ENCODE data around the gene PHIP.

The PHIP gene

GRCh38 chr6:78999737-79000136 lies 78.3 kb downstream of the PHIP start:
- FAIRE-seq = no peak
- no peak for DNase-seq (ENCODE audit: insufficient read length, low spot score)
- TF ChIP-seq PAX5 (IDR thresholded peaks at IDR 0.05; ENCODE audit: insufficient read depth, low read length, severe bottlenecking) = no peak
- TF ChIP-seq POLR2A (IDR thresholded peaks at IDR 0.05; ENCODE audit: low read depth, low read length) = no peak
- TF ChIP-seq POU2F2 (IDR thresholded peaks at IDR 0.05; ENCODE audit: low read depth, low read length) = no peak
- TF ChIP-seq POLR2AphosphoS5 (IDR thresholded peaks at IDR 0.05; ENCODE audit: low read depth, low read length) = no peak
- no peak for TF ChIP-seq TAF1 (IDR thresholded peaks at IDR 0.05; ENCODE audit: low read depth, low read length)

- FAIRE-seq = no peak
- TF ChIP-seq POLR2A (IDR thresholded peaks at IDR 0.05; ENCODE audit: low read depth, low read length) (no peak), POU2F2 (IDR thresholded peaks at IDR 0.05; ENCODE audit: low read depth, low read length) (no peak), TAF1 (IDR thresholded peaks at IDR 0.05; ENCODE audit: low read depth, low read length) (no peak), SPI1 (IDR thresholded peaks at IDR 0.05; ENCODE audit: low read depth, low read length) (no peak), PAX5 (IDR thresholded peaks at IDR 0.05; ENCODE audit: insufficient read depth, low read length, severe bottlenecking) (no peak), POLR2AphosphoS5 (IDR thresholded peaks at IDR 0.05; ENCODE audit: low read depth, low read length) (no peak)
Observed at GRCh38 chr6:78995946-78996345, 82.1 kb downstream of the PHIP start.

GRCh38 chr6:78995346-78995745 lies 82.7 kb downstream of the PHIP start:
- TF ChIP-seq SPI1 (IDR thresholded peaks at IDR 0.05; ENCODE audit: low read depth, low read length) = no peak
- no peak for TF ChIP-seq PAX5 (IDR thresholded peaks at IDR 0.05; ENCODE audit: insufficient read depth, low read length, severe bottlenecking)
- no peak for TF ChIP-seq POU2F2 (IDR thresholded peaks at IDR 0.05; ENCODE audit: low read depth, low read length)
- TF ChIP-seq TAF1 (IDR thresholded peaks at IDR 0.05; ENCODE audit: low read depth, low read length) = no peak
- DNase-seq (ENCODE audit: insufficient read length, low spot score) (no peak), FAIRE-seq (no peak)

More at GRCh38 chr6:78995946-78996345, 82.1 kb downstream of the PHIP start:
- DNase-seq (ENCODE audit: insufficient read length, low spot score) = no peak

- TF ChIP-seq POLR2AphosphoS5 (IDR thresholded peaks at IDR 0.05; ENCODE audit: low read depth, low read length) (no peak), POU2F2 (IDR thresholded peaks at IDR 0.05; ENCODE audit: low read depth, low read length) (no peak), POLR2A (IDR thresholded peaks at IDR 0.05; ENCODE audit: low read depth, low read length) (no peak), SPI1 (IDR thresholded peaks at IDR 0.05; ENCODE audit: low read depth, low read length) (no peak), TAF1 (IDR thresholded peaks at IDR 0.05; ENCODE audit: low read depth, low read length) (no peak), PAX5 (IDR thresholded peaks at IDR 0.05; ENCODE audit: insufficient read depth, low read length, severe bottlenecking) (no peak)
- DNase-seq (ENCODE audit: insufficient read length, low spot score) (no peak), FAIRE-seq (no peak)
Observed at GRCh38 chr6:78993955-78994354, 84.1 kb downstream of the PHIP start.

- no peak for FAIRE-seq
- TF ChIP-seq POLR2AphosphoS5 (IDR thresholded peaks at IDR 0.05; ENCODE audit: low read depth, low read length) (no peak), SPI1 (IDR thresholded peaks at IDR 0.05; ENCODE audit: low read depth, low read length) (no peak), TAF1 (IDR thresholded peaks at IDR 0.05; ENCODE audit: low read depth, low read length) (no peak), PAX5 (IDR thresholded peaks at IDR 0.05; ENCODE audit: insufficient read depth, low read length, severe bottlenecking) (no peak), POLR2A (IDR thresholded peaks at IDR 0.05; ENCODE audit: low read depth, low read length) (no peak), POU2F2 (IDR thresholded peaks at IDR 0.05; ENCODE audit: low read depth, low read length) (no peak)
- no peak for DNase-seq (ENCODE audit: insufficient read length, low spot score)
Observed at GRCh38 chr6:78989191-78989590, 88.9 kb downstream of the PHIP start.

- TF ChIP-seq POLR2AphosphoS5 (IDR thresholded peaks at IDR 0.05; ENCODE audit: low read depth, low read length) (no peak), POLR2A (IDR thresholded peaks at IDR 0.05; ENCODE audit: low read depth, low read length) (no peak), SPI1 (IDR thresholded peaks at IDR 0.05; ENCODE audit: low read depth, low read length) (no peak), PAX5 (IDR thresholded peaks at IDR 0.05; ENCODE audit: insufficient read depth, low read length, severe bottlenecking) (no peak), TAF1 (IDR thresholded peaks at IDR 0.05; ENCODE audit: low read depth, low read length) (no peak), POU2F2 (IDR thresholded peaks at IDR 0.05; ENCODE audit: low read depth, low read length) (no peak)
- DNase-seq (ENCODE audit: insufficient read length, low spot score) (no peak), FAIRE-seq (no peak)
Observed at GRCh38 chr6:78986161-78986560, 91.9 kb downstream of the PHIP start.

GRCh38 chr6:78984225-78984950 lies 93.7 kb downstream of the PHIP start:
- TF ChIP-seq POLR2AphosphoS5 (IDR thresholded peaks at IDR 0.05; ENCODE audit: low read depth, low read length) (no peak), POU2F2 (IDR thresholded peaks at IDR 0.05; ENCODE audit: low read depth, low read length) (no peak), SPI1 (IDR thresholded peaks at IDR 0.05; ENCODE audit: low read depth, low read length) (no peak), PAX5 (IDR thresholded peaks at IDR 0.05; ENCODE audit: insufficient read depth, low read length, severe bottlenecking) (no peak)
- no peak for FAIRE-seq
- DNase-seq (ENCODE audit: insufficient read length, low spot score) = no peak

GRCh38 chr6:78967191-78967590 lies 110.9 kb downstream of the PHIP start:
- no peak for TF ChIP-seq POLR2AphosphoS5 (IDR thresholded peaks at IDR 0.05; ENCODE audit: low read depth, low read length)
- TF ChIP-seq POU2F2 (IDR thresholded peaks at IDR 0.05; ENCODE audit: low read depth, low read length) = no peak
- TF ChIP-seq POLR2A (IDR thresholded peaks at IDR 0.05; ENCODE audit: low read depth, low read length) = no peak
- TF ChIP-seq PAX5 (IDR thresholded peaks at IDR 0.05; ENCODE audit: insufficient read depth, low read length, severe bottlenecking) = no peak
- no peak for TF ChIP-seq TAF1 (IDR thresholded peaks at IDR 0.05; ENCODE audit: low read depth, low read length)
- no peak for TF ChIP-seq SPI1 (IDR thresholded peaks at IDR 0.05; ENCODE audit: low read depth, low read length)
- no peak for DNase-seq (ENCODE audit: insufficient read length, low spot score)
- FAIRE-seq = no peak

GRCh38 chr6:78966542-78966941 lies 111.5 kb downstream of the PHIP start:
- no peak for FAIRE-seq
- TF ChIP-seq POLR2AphosphoS5 (IDR thresholded peaks at IDR 0.05; ENCODE audit: low read depth, low read length) (no peak), POLR2A (IDR thresholded peaks at IDR 0.05; ENCODE audit: low read depth, low read length) (no peak), POU2F2 (IDR thresholded peaks at IDR 0.05; ENCODE audit: low read depth, low read length) (no peak), SPI1 (IDR thresholded peaks at IDR 0.05; ENCODE audit: low read depth, low read length) (no peak), TAF1 (IDR thresholded peaks at IDR 0.05; ENCODE audit: low read depth, low read length) (no peak), PAX5 (IDR thresholded peaks at IDR 0.05; ENCODE audit: insufficient read depth, low read length, severe bottlenecking) (no peak)
- no peak for DNase-seq (ENCODE audit: insufficient read length, low spot score)

GRCh38 chr6:78962448-78962847 lies 115.6 kb downstream of the PHIP start:
- DNase-seq (ENCODE audit: insufficient read length, low spot score) (no peak), FAIRE-seq (no peak)
- no peak for TF ChIP-seq TAF1 (IDR thresholded peaks at IDR 0.05; ENCODE audit: low read depth, low read length)
- no peak for TF ChIP-seq POU2F2 (IDR thresholded peaks at IDR 0.05; ENCODE audit: low read depth, low read length)
- no peak for TF ChIP-seq POLR2A (IDR thresholded peaks at IDR 0.05; ENCODE audit: low read depth, low read length)
- TF ChIP-seq PAX5 (IDR thresholded peaks at IDR 0.05; ENCODE audit: insufficient read depth, low read length, severe bottlenecking) = no peak
- TF ChIP-seq POLR2AphosphoS5 (IDR thresholded peaks at IDR 0.05; ENCODE audit: low read depth, low read length) = no peak
- TF ChIP-seq SPI1 (IDR thresholded peaks at IDR 0.05; ENCODE audit: low read depth, low read length) = no peak
